PC-3 (cell line): ENCODE data around the gene TRIM47. TPM values are rescaled to one million over a fixed set of nuclear protein-coding genes. Genes with fewer than 3 reads are reported as not detected.
A peak's percentile ranks its signal among the peaks of the same experiment; 100 is the strongest.

Experiments
- ATAC-seq: fragments of 200-7000 bp; cut with Tn5 transposase; 2 replicates; pipeline ENCODE4 v1.9.1; 2020; ENCODE audit warnings: mild to moderate bottlenecking, moderate library complexity
- BruUV-seq: library from RNA; stranded (reverse); fragments of 400-500 nt; replicated peaks from 2 replicates; lab custom pipeline; 2021; lab: Mats Ljungman, UMichigan
- CTCF ChIA-PET: fragments of 300-600 bp; sonication (Branson Sonifier 250); formaldehyde crosslinking; loops from one replicate; lab custom pipeline; 2022; ENCODE audit warnings: antibody characterized with exemption; lab: Charles Lee
- POLR2A ChIA-PET: fragments of 300-600 bp; sonication (Branson Sonifier 250); formaldehyde crosslinking; loops from one replicate; lab custom pipeline; 2022; ENCODE audit warnings: antibody characterized with exemption; ENCODE audit not compliant: unreplicated experiment; lab: Charles Lee
- DNase-seq: peaks from one replicate; pipeline ENCODE4 v3.0.0-alpha.2; 2015
- H2AFZ ChIP-seq: fragments of 300-600 bp; sonication (generic); 2 replicates; pipeline ENCODE4 v1.6.0; 2016; ENCODE audit warnings: antibody characterized with exemption, low read length
- H3F3A ChIP-seq: fragments of 300-600 bp; sonication (generic); one replicate; pipeline ENCODE4 v1.6.0; 2017; ENCODE audit warnings: antibody characterized with exemption, low read length, control low read depth, mild to moderate bottlenecking; ENCODE audit not compliant: unreplicated experiment
- H3K27ac ChIP-seq: fragments of 300-600 bp; sonication (generic); 2 replicates; pipeline ENCODE4 v1.5.1; 2016; ENCODE audit warnings: mild to moderate bottlenecking, low read length
- H3K27me3 ChIP-seq: fragments of 300-600 bp; sonication (generic); 2 replicates; pipeline ENCODE4 v1.6.1; 2016; ENCODE audit warnings: low read length, mixed read lengths
- H3K36me3 ChIP-seq: fragments of 300-600 bp; sonication (generic); 2 replicates; pipeline ENCODE4 v1.6.1; 2016; ENCODE audit warnings: low read depth, mixed run types, low read length, mixed read lengths
- H3K4me1 ChIP-seq: fragments of 300-600 bp; sonication (generic); 2 replicates; pipeline ENCODE4 v1.5.1; 2016; ENCODE audit warnings: low read length; ENCODE audit not compliant: insufficient read depth
- H3K4me2 ChIP-seq: fragments of 300-600 bp; sonication (generic); 2 replicates; pipeline ENCODE4 v1.6.0; 2016; ENCODE audit warnings: low read length
- H3K4me3 ChIP-seq: fragments of 300-600 bp; sonication (generic); 2 replicates; pipeline ENCODE4 v1.5.1; 2016; ENCODE audit warnings: mild to moderate bottlenecking, low read length, mixed read lengths
- H3K79me2 ChIP-seq: fragments of 300-600 bp; sonication (generic); 2 replicates; pipeline ENCODE4 v1.6.1; 2017; ENCODE audit warnings: low read length, mixed read lengths
- H3K9ac ChIP-seq: fragments of 300-600 bp; sonication (generic); 2 replicates; pipeline ENCODE4 v1.6.0; 2016; ENCODE audit warnings: mild to moderate bottlenecking, low read length
- H3K9me2 ChIP-seq: fragments of 300-600 bp; sonication (generic); replicated peaks from 2 replicates; pipeline ENCODE4 v1.6.1; 2016; ENCODE audit warnings: mixed run types, low read length, mixed read lengths
- H3K9me3 ChIP-seq: fragments of 300-600 bp; sonication (generic); 2 replicates; pipeline ENCODE4 v1.6.1; 2016; ENCODE audit warnings: low read length, mixed read lengths
- H4K20me1 ChIP-seq: fragments of 300-600 bp; sonication (generic); 2 replicates; pipeline ENCODE4 v1.6.1; 2016; ENCODE audit warnings: low read length, mixed read lengths
- CTCF ChIP-seq: fragments of 300-600 bp; sonication (generic); conservative IDR thresholded peaks from 2 replicates; pipeline ENCODE4 v1.5.1; 2017; ENCODE audit warnings: antibody characterized with exemption, low read depth, mild to moderate bottlenecking, low read length
- EZH2 ChIP-seq: fragments of 300-600 bp; sonication (generic); IDR thresholded peaks from one replicate; pipeline ENCODE4 v1.6.1; 2017; ENCODE audit warnings: antibody characterized with exemption, mild to moderate bottlenecking, low read length; ENCODE audit not compliant: unreplicated experiment
- EZH2phosphoT487 ChIP-seq: fragments of 300-600 bp; sonication (generic); IDR thresholded peaks from 2 replicates; pipeline ENCODE4 v1.6.1; 2018; ENCODE audit warnings: mild to moderate bottlenecking, antibody characterized with exemption, low read length, borderline replicate concordance
- intact Hi-C: fragments of 100-400 bp; cut with micrococcal nuclease; formaldehyde crosslinking; loops from 2 replicates; pipeline ENCODE4 v1.9.0; 2023
- total RNA-seq: library from RNA; depleted of rRNA; stranded (reverse); fragments of >200 nt; gene quantifications from 2 replicates; pipeline ENCODE4 v1.2.3, GENCODE V29; 2014

Gene TRIM47
- total RNA-seq, 1 experiment from 2014 or later, result 73.7 TPM

GRCh38 chr17:75906143-75906884, 27.9 kb upstream of the TRIM47 start:
- intact Hi-C loops, result loop anchor here (10.0 kb wide), 1 partner anchor 368 kb away; no protein-coding TSS in a partner anchor
- no TSS peak for BruUV-seq
- H3K79me2 ChIP-seq, result peaks cover 26% of the 10 kb centered on the region
- H3K27me3 ChIP-seq, result no peaks in the 10 kb centered on the region
- H3K27ac ChIP-seq, result no peak overlapping the region
- H3K9me3 ChIP-seq, result no peaks in the 10 kb centered on the region
- H4K20me1 ChIP-seq, result no peaks in the 10 kb centered on the region
- no peaks in the 10 kb centered on the region for H3F3A ChIP-seq
- H2AFZ ChIP-seq, result no peak overlapping the region
- ChIA-PET POLR2A (no interaction called here), CTCF (interaction anchor here (0.6 kb wide), 1 partner anchor 200 kb away, joined by 7 read pairs; no protein-coding TSS in a partner anchor)
- H3K9ac ChIP-seq, result no peak overlapping the region
- DNase-seq (no peak), ATAC-seq (no peak)
- no peak overlapping the region for H3K4me2 ChIP-seq
- H3K9me2 ChIP-seq, result no peaks in the 10 kb centered on the region
- peaks cover 12% of the 10 kb centered on the region; the same call in 1 of the 2 replicates for H3K36me3 ChIP-seq
- H3K4me1 ChIP-seq, result peaks cover 13% of the 10 kb centered on the region
- no peak overlapping the region for H3K4me3 ChIP-seq
- TF ChIP-seq EZH2phosphoT487, result no peak
- TF ChIP-seq EZH2, result no peak

- H3K27me3 ChIP-seq, result no peaks in the 10 kb centered on the region
- no peaks in the 10 kb centered on the region for H3K9me3 ChIP-seq
- CTCF ChIA-PET, result interaction anchor here (0.6 to 1.2 kb wide), 11 partner anchors 8 to 226 kb away, joined by 3 to 10 read pairs (median 4); partner anchors contain the start of genes FBF1, TRIM65 and WBP2
- H3F3A ChIP-seq, result no peaks in the 10 kb centered on the region
- peaks cover 19% of the 10 kb centered on the region; the same call in 1 of the 2 replicates for H3K36me3 ChIP-seq
- DNase-seq, result peak; percentile 99
- intact Hi-C loops, result loop anchor here (1.0 to 10.0 kb wide), 5 partner anchors 36 to 370 kb away; partner anchors contain the start of genes ACOX1, FBF1 and TEN1
- H3K27ac ChIP-seq, result peak within 1 kb of the TSS; percentile 64
- peak within 1 kb of the TSS; percentile 78 for H3K4me3 ChIP-seq
- H2AFZ ChIP-seq, result peak within 1 kb of the TSS; percentile 92
- peak; percentile 98 for ATAC-seq
- H4K20me1 ChIP-seq, result no peaks in the 10 kb centered on the region
- POLR2A ChIA-PET, result interaction anchor here (0.5 to 1.0 kb wide), 6 partner anchors 24 to 125 kb away, joined by 3 to 8 read pairs (median 3); partner anchors contain the start of gene FBF1
- peak within 1 kb of the TSS; percentile 89 for H3K4me2 ChIP-seq
- H3K9ac ChIP-seq, result peak within 1 kb of the TSS; percentile 90
- TSS peak; percentile 94 for BruUV-seq
- peaks cover 26% of the 10 kb centered on the region for H3K79me2 ChIP-seq
- H3K4me1 ChIP-seq, result peaks cover 13% of the 10 kb centered on the region
- no peaks in the 10 kb centered on the region for H3K9me2 ChIP-seq
- TF ChIP-seq CTCF (peak; percentile 95), EZH2phosphoT487 (no peak), EZH2 (no peak)
Measured at GRCh38 chr17:75904749-75905521, 26.6 kb upstream of the TRIM47 start, which contains the start of gene MRPL38. MRPL38 (minus strand) TSS chr17:75904884; CDS start chr17:75904875, 9 bp downstream.

GRCh38 chr17:75902406-75902805, 24.0 kb upstream of the TRIM47 start:
- H3K9me2 ChIP-seq, result no peaks in the 10 kb centered on the region
- DNase-seq (no peak), ATAC-seq (no peak)
- H4K20me1 ChIP-seq, result no peaks in the 10 kb centered on the region
- intact Hi-C loops, result loop anchor here (10.0 kb wide), 1 partner anchor 372 kb away; no protein-coding TSS in a partner anchor
- no peak overlapping the region for H2AFZ ChIP-seq
- BruUV-seq, result no TSS peak
- H3K9me3 ChIP-seq, result no peaks in the 10 kb centered on the region
- ChIA-PET CTCF (no interaction called here), POLR2A (no interaction called here)
- H3K4me3 ChIP-seq, result no peak overlapping the region
- peaks cover 29% of the 10 kb centered on the region for H3K36me3 ChIP-seq
- peaks cover 5% of the 10 kb centered on the region for H3F3A ChIP-seq
- H3K4me2 ChIP-seq, result no peak overlapping the region
- TF ChIP-seq EZH2phosphoT487, result no peak
- no peak for TF ChIP-seq EZH2
- no peak for TF ChIP-seq CTCF
- H3K79me2 ChIP-seq, result peaks cover 26% of the 10 kb centered on the region
- peaks cover 13% of the 10 kb centered on the region for H3K4me1 ChIP-seq
- no peak overlapping the region for H3K27ac ChIP-seq
- no peak overlapping the region for H3K9ac ChIP-seq
- H3K27me3 ChIP-seq, result no peaks in the 10 kb centered on the region
